ENCODE measurements around the gene FAAP100.
"Not testable (repeated sequence)": the region's sequence is repeated elsewhere in the genome, so short reads cannot be mapped to it uniquely, and the experiment has no call there.

The FAAP100 gene

DNA sequence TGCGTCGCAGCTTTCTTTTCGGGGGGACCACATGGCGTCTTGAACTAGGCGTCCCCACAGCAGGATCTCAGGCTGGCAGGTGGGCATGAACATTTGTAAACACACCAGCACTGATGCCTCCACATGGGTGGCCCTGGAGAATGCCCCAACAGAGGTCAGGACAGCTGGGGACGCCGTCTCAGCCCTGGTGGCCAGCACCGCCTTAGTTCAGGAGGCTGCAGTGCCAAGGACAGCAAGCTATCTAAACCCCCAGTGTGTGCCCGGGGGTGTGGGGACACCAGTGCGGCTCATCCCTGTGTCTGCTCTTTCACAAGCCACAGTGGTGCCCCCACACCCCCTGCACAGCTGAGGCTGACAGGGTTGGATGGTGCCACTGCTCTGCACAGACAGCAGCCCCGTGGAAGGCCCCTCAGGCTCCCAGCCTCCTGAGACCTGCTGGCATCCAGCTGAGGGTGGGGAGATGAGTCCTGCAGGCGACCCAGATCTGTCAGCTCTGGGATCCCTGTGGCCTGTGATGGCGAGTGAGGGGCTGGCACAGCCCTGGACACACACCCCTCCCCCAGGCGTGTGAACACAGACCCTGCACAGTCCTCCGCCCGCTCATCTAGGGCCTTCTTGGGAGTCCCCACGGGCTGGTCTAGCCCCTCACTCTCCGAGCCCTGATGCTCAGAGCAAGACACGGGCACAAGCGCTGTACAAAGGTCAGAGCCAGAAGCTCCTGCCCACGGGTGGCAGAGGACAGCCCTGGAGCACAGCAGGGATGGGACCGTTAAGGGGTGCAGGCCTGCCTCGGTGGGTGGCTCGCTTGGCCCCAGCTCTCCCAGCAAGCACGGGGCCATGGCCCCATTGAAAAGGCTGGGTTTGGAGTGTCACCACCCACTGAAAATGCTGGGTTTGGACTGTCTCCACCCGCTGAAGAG, 13.2 kb downstream of the FAAP100 start:
- DNase-seq (ENCODE audit: low read depth): no peak

GRCh38 chr17:81537856-81538555, 14.1 kb downstream of the FAAP100 start:
- no peak for DNase-seq (ENCODE audit: low read depth)

- DNase-seq (ENCODE audit: low read depth): no peak
Observed at GRCh38 chr17:81537343-81537855, 14.8 kb downstream of the FAAP100 start.

GRCh38 chr17:81536299-81537290, 15.6 kb downstream of the FAAP100 start:
- DNase-seq (ENCODE audit: low read depth): no peak

GRCh38 chr17:81535480-81536298, 16.5 kb downstream of the FAAP100 start:
- no peak for DNase-seq (ENCODE audit: low read depth)

DNA sequence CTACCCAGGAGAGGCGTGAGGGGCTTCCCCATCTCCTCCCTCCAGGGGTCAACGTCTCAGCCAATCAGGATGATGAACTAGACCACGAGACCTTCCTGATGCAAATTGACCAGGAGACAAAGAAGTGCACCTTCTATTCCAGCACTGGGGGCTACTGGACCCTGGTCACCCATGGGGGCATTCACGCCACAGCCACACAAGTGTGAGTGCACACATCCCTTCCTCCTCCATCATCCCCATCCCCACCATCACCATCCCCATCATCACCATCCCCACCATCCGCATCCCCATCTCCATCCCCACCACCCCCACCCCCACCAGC, 17.2 kb downstream of the FAAP100 start:
- DNase-seq (ENCODE audit: low read depth): no peak

DNA sequence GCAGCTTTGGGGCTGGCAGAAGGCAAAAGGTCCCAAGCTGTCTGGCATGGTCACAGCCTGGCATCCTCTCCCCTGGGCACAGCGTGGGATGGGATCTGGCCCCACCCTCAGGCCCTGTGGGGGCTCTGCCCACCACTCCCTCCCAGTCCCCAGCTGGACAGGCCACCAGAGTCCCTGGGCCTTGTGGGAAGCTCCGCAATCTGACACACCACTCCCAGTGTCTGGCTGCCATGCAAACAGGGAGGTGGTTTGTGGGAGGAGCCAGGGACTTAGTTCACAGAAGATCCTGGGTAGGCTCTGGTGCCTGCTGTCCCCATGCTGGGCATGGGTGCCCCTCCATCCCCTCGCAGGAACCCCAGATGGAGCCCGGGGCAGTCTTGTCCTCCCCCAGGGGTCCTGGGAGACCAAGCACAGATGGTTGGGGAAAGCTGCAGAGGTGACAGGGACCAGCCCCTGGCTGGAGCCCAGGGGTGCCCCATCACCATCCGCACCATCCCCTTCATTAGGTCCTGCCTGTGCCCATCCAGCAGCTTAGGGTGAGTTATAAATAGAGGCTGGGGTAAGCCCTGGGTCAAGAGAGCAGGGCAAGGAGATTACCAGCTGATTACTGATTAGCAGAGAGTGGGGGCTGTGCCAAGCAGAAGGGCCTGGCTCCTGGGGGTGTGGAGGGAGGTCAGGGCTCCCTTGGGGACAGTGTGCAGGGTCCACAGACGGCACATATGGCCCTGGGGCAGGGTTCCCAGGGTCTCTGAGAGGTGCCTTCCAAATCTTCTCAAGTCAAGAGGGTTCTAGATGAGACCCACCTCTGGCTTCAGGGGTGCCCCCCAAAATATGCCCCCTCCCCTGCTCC, 17.8 kb downstream of the FAAP100 start:
- no peak for DNase-seq (ENCODE audit: low read depth)

DNA sequence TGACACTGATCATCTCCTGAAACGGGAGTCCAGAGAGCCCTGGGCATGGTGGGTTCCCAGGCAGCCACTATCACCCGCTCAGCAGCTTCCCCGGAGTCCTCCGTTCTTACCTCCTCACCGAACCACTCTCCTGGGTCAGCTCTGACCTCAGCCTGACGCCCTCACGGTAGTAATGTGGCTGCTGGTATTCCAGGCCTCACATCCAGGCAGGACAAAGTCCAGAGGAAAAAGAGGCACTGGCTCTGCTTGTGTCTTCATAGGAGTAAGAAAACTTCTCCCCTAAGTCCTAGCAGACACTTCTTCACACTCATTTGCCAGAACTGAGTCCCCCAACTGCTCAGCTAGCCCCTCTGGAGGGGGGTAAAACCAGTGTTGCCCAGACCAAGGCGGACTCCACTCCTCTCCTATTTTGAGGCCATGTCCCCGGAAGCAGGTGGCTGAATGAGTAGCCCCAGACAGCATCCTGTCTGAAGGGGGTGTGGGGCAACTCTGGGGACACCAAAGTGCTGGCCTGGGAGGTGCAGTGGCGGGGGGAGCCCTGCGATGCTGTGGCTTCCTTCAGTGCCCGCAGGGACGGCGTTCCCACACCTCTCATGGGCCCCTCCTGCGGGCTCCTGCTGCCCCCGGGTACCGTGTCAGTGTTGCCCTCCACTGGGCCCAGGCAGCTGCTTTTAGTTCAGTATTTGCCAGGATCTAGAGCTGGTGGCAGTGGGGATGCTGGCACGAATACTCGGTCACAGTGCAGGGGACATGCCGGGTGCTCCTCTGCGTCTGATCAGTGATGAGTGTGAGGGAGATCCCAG, 18.6 kb downstream of the FAAP100 start:
- DNase-seq (ENCODE audit: low read depth): no peak

- no peak for DNase-seq (ENCODE audit: low read depth)
Observed at GRCh38 chr17:81532490-81533287, 19.5 kb downstream of the FAAP100 start.

- not testable (repeated sequence) for DNase-seq (ENCODE audit: low read depth)
Observed at GRCh38 chr17:81531998-81532404, 20.2 kb downstream of the FAAP100 start.

- not testable (repeated sequence) for DNase-seq (ENCODE audit: low read depth)
Observed at GRCh38 chr17:81531013-81531412, 21.1 kb downstream of the FAAP100 start.

GRCh38 chr17:81529437-81529803, 22.7 kb downstream of the FAAP100 start:
- DNase-seq (ENCODE audit: low read depth): no peak

GRCh38 chr17:81528651-81529436, 23.3 kb downstream of the FAAP100 start:
- DNase-seq (ENCODE audit: low read depth): no peak

GRCh38 chr17:81528384-81528650, 23.8 kb downstream of the FAAP100 start:
- no peak for DNase-seq (ENCODE audit: low read depth)

GRCh38 chr17:81527591-81528383, 24.4 kb downstream of the FAAP100 start, which contains the start of gene FSCN2:
Gene FSCN2 (plus strand): TSS chr17:81528377. CDS start chr17:81528532, 155 bp downstream.
- DNase-seq (ENCODE audit: low read depth): no peak

DNA sequence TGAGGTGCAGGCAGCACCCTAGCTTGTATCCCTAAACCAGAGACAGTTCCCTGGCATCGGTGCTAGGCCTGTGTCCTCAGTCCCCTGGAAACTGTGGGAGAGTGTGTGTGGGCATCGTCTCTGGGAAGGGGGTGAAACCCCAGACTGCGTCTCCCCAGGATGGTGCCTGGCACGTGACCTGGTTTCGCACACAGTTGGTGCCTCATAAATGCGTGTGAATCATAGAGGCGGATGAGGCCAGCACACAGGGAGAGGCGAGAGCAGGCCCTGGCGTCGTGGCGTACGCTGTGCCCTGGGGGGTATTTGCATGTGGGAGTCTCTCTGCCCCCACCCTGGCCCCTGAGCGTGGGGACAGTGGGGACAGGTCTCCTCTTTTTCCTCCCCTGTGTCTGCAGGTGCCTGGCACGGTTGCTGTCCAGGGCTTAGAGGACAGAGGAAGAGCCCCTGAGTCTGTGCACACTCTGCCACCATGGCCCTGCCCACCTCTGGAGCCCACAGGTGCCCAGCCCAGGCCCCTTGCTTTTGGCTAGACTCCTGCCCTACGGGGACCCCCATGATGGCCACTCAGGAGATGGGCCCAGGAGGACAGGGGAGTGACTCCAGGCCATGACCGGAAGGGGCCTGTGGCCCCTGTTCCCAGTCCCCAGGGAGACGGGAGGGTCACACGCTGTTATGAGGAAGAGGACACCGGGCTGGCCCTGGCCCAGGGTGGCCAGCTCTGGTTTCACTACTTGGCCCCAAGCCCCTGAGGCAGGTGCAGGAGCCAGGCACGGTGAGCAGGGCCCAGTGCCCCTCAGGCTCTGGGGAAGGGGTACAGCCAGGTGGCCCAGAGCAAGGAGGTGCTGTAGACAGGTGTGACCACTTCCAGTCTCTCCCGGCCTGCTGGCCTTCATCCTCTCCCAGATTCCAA, 25.2 kb downstream of the FAAP100 start:
- no peak for DNase-seq (ENCODE audit: low read depth)

Measured in activated T-cell treated with anti-CD3 and anti-CD28 coated beads for 48 hours (primary cell).